Measurements from ENCODE around the gene TMEM143. TPM values are rescaled to one million over a fixed set of nuclear protein-coding genes. Genes with fewer than 3 reads are reported as not detected.
A peak's percentile ranks its signal among the peaks of the same experiment; 100 is the strongest.
"Not testable (repeated sequence)": the region's sequence is repeated elsewhere in the genome, so short reads cannot be mapped to it uniquely, and the experiment has no call there.

The TMEM143 gene
- total RNA-seq, 1 donor from 2014 or later, result 8.5 TPM

GRCh38 chr19:48394331-48395169 is 30.8 kb upstream of the TMEM143 start:
- TF ChIP-seq CTCF (IDR thresholded peaks at IDR 0.05; ENCODE audit: unreplicated experiment), result no peak
- H3K9me3 Mint-ChIP-seq (ENCODE audit: unreplicated experiment), result no peaks in the 10 kb centered on the region
- peak overlapping the region; percentile 80 for H3K4me3 Mint-ChIP-seq (ENCODE audit: unreplicated experiment)
- peaks cover 27% of the 10 kb centered on the region for H3K4me1 Mint-ChIP-seq (ENCODE audit: unreplicated experiment)
- H3K27me3 Mint-ChIP-seq (ENCODE audit: unreplicated experiment), result peaks cover 28% of the 10 kb centered on the region
- peak overlapping the region; percentile 19 for H3K27ac Mint-ChIP-seq (ENCODE audit: unreplicated experiment)
- H3K36me3 Mint-ChIP-seq (ENCODE audit: low read depth, unreplicated experiment), result peaks cover 5% of the 10 kb centered on the region
- DNase-seq (ENCODE audit: low spot score), result no peak

- peak; percentile 54 for DNase-seq (ENCODE audit: low spot score)
- H3K4me1 Mint-ChIP-seq (ENCODE audit: unreplicated experiment), result peaks cover 21% of the 10 kb centered on the region
- peaks cover under 1% of the 10 kb centered on the region for H3K9me3 Mint-ChIP-seq (ENCODE audit: unreplicated experiment)
- peak within 1 kb of the TSS; percentile 80 for H3K4me3 Mint-ChIP-seq (ENCODE audit: unreplicated experiment)
- peaks cover 22% of the 10 kb centered on the region for H3K27me3 Mint-ChIP-seq (ENCODE audit: unreplicated experiment)
- peaks cover 8% of the 10 kb centered on the region for H3K36me3 Mint-ChIP-seq (ENCODE audit: low read depth, unreplicated experiment)
- TF ChIP-seq CTCF (IDR thresholded peaks at IDR 0.05; ENCODE audit: unreplicated experiment), result no peak
- H3K27ac Mint-ChIP-seq (ENCODE audit: unreplicated experiment), result peak within 1 kb of the TSS; percentile 19
Measured at GRCh38 chr19:48393559-48394330, 30.0 kb upstream of the TMEM143 start, which contains the start of gene GRIN2D. Gene GRIN2D (plus strand): TSS chr19:48393668. CDS start chr19:48398393, 4,725 bp downstream.

- Mint-ChIP-seq H3K27me3 (ENCODE audit: unreplicated experiment) (peaks cover 21% of the 10 kb centered on the region), H3K4me1 (ENCODE audit: unreplicated experiment) (peaks cover 23% of the 10 kb centered on the region)
Measured at GRCh38 chr19:48392860-48393558, 29.3 kb upstream of the TMEM143 start.

GRCh38 chr19:48392006-48392344 is 28.2 kb upstream of the TMEM143 start:
- not testable (repeated sequence) for H3K9me3 Mint-ChIP-seq (ENCODE audit: unreplicated experiment); DNase-seq (ENCODE audit: low spot score); H3K27ac Mint-ChIP-seq (ENCODE audit: unreplicated experiment)
- H3K4me3 Mint-ChIP-seq (ENCODE audit: unreplicated experiment), result peak overlapping the region; percentile 42
- H3K4me1 Mint-ChIP-seq (ENCODE audit: unreplicated experiment), result peaks cover 13% of the 10 kb centered on the region
- peaks cover 15% of the 10 kb centered on the region for H3K27me3 Mint-ChIP-seq (ENCODE audit: unreplicated experiment)
- H3K36me3 Mint-ChIP-seq (ENCODE audit: low read depth, unreplicated experiment), result peaks cover 21% of the 10 kb centered on the region

More at GRCh38 chr19:48392860-48393558, 29.3 kb upstream of the TMEM143 start:
- Mint-ChIP-seq H3K27ac (ENCODE audit: unreplicated experiment) (no peak overlapping the region), H3K36me3 (ENCODE audit: low read depth, unreplicated experiment) (peaks cover 16% of the 10 kb centered on the region), H3K9me3 (ENCODE audit: unreplicated experiment) (peaks cover 4% of the 10 kb centered on the region), H3K4me3 (ENCODE audit: unreplicated experiment) (no peak overlapping the region)
- DNase-seq (ENCODE audit: low spot score), result no peak
- no peak for TF ChIP-seq CTCF (IDR thresholded peaks at IDR 0.05; ENCODE audit: unreplicated experiment)
